Activated T-cell treated with anti-CD3 and anti-CD28 coated beads, Interleukin-2, amount 50 U/mL, for 48 hours (primary cell): Measurements from ENCODE around the gene HSFX4.
"Not testable (repeated sequence)": the region's sequence is repeated elsewhere in the genome, so short reads cannot be mapped to it uniquely, and the experiment has no call there.

Experiments used
- DNase-seq, 2 experiments: peaks; one replicate each; pipeline ENCODE4 v3.0.0-alpha.2; 2020

Gene HSFX4

DNA sequence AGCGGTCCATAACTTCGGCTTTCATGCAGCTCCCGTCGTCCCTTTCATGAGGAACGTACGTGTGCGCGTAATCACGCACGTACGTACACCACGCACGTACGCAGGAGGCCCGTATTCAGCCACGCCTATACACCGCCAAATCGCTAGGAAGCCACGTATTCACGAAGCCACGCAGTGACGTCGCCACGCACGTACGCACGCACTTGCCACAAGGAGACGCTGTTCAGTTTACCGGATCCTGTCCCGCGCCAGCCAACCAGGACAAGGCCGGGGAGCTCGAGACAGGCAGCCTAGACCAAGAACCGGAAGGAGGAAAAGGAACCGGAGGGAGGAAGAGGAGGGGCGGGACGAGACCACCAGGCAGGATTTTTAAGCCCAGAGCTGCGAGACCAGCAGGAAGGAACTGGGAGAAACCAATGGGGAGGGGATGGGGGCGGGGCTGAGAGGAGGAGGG, 9.1 kb downstream of the HSFX4 start, which contains the start of gene EOLA2:
Gene EOLA2 (minus strand): TSS at position 65 of the 454 bp plus-strand sequence. CDS start 4,617 bp downstream, outside the sequence.
- peak; percentile 91 to 92 for DNase-seq

DNA sequence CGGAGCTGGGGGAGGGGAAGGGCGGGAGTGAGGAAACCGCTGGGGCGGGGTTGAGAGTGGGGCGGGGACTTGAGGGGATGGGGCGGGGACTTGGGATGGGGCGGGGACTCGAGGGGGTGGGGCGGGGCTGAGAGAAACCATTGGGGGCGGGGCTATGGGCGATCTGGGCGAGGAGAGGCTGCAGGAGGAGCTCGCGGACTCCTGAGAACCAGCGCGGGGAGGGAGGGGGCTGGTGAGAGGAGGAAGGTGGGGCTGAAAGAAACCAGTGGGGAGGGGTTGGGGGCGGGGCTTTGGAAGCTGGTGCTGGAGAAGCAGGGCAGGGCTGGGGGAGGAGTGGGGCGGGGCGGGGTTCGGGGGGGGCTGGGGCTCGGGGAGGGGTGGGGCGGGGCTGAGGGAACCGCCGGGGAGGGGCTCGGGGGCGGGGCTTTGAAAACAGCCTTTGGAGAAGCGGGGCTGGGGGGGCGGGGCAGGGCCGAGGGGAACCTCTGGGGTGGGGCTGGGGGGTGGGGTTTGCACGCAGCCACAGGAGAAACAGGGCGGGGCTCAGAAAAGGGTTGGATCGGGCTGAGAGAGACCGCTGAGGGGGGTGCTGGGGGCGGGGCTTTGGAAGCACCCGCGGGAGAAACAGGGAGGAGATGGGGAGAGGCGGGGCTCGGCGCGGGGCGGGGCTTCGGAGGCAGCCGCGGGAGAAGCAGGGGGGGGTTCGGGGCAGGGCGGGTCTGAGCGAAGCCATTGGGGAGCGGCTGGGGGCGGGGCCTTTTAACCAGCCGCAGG, 9.7 kb downstream of the HSFX4 start:
- DNase-seq, result peak; percentile 87 to 91

DNA sequence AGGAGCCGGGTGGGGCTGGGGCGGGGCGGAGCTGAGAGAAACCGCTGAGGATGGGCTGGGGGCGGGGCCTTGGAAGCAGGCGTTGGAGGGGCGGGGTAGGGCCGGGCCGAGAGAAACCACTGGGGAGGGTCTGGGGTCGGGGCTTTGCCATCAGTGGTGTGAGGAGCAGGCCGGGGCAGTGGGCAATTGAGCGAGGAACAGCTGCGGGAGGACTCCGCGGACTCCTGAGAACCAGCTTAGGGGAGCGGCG, 10.2 kb downstream of the HSFX4 start:
- DNase-seq, result no peak

DNA sequence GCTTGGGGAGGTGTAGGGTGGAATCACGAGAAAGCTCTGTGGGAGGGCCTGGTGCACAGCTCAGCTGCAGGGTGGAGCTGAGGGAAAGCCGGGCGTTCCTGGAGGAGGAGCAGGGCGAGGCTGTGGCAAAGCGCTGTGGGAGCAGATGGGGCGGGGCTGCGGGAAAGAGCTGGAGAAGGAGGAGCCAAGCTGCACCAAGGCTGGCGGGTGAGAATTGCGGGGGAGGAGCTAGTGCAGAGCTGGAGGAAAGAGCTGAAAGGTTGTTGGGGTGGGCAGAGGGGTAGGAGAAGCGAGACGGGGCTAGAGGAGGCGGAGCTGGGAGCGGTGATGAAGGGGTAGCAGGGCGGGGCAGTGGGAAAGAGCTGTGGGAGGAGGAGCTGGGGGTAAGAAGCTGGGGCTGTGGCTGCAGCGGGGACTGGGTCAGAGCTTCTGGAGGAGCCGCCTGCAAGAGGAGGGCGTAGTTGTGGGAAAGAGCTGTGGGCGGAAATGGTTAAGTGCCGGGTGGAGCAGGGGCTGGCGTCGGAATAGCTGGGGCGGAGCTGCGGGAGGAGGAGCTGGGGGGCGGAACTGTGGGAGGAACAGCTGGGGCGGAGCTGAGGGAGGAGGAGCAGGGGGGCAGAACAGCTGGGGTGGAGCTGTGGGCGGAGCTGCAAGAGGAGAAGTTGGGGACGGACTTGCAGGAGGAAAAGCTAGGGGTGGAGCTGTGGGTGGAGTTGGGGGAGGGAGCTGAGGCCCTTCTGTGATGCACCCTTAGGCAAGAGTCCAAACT, 10.7 kb downstream of the HSFX4 start:
- DNase-seq, result peak; percentile 90 to 93

DNA sequence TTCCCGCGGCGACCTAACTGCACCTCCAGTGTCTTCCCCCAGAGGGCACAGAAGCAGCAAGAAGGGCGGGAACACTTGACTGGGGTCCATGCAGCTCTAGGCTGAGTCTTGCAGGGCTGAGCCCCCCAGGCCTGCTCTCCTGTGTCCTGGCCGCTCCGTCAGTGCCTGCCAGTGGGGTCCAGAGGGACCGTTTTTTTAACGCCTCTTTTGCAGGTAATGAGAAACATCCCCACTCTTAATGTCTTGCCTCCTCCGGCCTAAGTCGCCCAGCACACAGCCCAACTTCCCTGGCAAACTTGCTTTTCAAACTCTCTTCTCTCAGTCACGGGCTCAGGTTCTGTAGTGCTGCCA, 11.3 kb downstream of the HSFX4 start:
- not testable (repeated sequence) for DNase-seq

DNA sequence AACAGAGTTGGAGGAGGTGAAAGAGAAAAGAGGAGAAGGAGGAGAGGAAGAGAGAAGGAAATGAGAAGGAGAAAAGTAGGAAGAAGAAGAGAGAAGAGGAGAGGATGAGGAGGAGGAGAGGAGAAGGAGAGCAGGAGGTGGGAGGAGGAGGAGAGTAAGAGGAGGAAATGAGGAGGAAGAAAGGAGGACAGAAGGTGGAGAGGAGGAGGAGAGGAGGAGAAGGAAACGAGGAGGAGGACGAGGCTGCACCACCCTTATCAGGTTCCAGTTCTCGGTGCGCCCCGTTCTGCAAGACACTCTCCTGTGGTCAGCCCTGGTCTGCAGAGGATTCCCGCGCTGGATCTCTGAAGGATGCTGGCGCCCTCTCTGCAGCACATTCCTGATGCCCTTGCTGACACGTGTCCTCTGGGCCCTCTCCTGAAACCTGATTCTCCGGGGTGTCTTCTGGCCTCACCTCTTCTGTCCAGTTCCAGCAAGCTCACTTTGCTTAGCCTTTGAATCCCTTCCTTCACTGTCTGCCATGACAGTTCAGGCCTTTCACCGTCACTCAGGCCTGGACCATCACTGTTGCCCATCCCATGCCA, 15.8 kb downstream of the HSFX4 start:
- DNase-seq, result not testable (repeated sequence)

DNA sequence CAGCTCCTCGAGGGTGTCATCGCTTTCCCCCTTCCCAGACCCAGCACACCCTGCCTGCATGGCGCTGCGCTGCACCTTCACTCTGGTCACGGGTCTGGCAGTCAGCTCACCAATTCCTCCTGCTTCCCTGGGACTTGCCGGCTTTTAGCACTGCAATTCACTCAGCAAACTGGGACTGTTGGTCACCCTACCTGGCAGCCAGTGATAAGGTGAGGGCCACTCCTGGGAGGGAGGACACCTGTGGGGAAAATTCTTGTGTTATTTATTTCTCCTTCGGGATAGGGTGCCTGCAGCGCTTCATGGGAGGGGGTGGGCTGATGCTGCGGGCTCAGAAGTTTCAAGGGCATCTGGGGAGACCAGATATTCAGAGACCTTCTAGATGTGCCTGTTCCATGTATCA, 16.4 kb downstream of the HSFX4 start:
- DNase-seq, result not testable (repeated sequence)

DNA sequence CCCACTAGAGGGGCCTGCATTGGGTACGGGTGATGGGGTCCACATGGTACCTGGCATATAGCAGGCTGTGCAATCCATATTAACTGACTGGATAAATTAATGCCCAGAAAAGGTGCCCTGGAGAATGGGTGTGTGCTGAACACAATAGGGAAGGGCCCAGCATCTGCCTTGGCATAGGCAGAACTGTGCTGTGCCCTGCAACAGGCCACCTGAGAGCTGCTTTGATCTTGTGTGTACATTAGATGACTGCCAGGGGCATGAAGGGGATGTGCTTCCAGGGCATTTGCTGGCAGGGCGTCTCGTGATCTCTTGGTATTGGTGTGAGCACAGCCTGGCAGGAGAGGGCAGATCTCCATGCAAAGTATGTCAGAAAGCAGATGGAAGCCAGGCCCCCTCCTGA, 17.6 kb downstream of the HSFX4 start:
- DNase-seq, result not testable (repeated sequence)

DNA sequence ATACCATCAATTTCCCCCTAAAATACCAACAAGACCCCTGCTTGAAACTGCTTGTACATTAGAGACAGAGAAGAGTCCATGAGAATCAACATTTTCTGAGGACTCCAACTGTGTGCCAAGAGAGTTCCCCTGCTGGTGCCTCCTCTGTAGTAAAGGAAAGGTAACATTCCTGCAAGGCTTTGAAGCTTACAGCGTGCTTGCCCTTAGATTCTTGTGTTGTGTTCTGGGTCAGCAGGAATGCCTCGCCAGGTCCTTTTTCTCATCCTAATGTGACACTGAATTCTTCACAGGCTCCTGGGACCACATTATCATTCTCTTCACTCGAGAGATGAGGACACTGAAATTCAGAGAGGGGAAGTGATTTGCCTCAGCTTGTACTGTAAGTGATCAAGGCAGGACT, 18.6 kb downstream of the HSFX4 start:
- no peak for DNase-seq

DNA sequence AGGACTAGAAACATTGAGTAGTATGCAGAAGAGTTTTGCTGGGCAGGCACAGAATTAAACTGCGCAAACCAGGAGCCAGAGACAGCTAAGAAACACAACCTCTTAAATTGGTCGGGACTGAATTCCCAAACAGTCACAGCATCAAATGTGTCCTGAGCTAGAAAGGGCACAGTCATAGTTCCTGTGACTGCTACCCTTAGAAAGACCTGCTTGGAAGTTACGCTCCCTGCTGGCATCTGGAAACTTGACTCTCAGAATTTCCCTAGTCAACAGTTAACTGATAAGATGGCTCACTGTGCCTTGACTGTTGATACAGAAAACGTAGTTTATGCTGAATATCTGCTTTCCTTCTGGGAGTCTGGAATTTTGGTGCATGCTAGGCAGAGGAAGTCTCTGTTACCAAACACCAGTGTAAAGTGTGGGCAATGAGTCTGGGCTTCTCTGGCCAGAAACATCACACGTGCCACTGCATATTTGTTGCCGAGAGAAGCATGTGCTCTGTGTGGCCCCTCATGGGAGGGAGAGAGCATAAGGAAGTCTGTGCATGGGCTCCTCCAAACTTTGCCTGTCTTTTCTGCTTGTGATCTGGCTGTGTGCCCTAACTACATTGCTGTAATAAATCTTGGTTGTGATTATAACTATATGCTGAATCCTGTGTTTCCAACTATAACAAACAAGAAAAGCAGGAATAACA, 20.5 kb downstream of the HSFX4 start:
- DNase-seq, result no peak

DNA sequence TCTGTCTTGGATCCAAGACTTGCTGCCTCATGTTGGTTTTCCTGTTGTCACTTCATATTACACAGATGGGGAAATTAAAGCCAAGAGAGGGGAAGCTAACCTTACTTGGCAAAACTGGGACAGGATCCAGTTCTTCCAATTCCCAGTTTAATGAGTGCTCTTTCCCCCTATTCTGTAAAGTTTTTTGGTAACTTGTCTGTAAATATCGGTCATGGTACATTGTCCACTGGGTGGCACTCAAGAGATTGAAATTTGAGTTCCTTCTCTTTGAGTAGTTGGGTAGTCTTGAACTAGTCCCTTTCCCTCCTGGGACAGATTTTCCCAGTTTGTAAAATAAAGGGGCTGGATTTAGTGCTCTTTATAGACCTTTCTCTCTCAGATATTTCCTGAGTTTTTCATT, 21.3 kb downstream of the HSFX4 start:
- no peak for DNase-seq

DNA sequence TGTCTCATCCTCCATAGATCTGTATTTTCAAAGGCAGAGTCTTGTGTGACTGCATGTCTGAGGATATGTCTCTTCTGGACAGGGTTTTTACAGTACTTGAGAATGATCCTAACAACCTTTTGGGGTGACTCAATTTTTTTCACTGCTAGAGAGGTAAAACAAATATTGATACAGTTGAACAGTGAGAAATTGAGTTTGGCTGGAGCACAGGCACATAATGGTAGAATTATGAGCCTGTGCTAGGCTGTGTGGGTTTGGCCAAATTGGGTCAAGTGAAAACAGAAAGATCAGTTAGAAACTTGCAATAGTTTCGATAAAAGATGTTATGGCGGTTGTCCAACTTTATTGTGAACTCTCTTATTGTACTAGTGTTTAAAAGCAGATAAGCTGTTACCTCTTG, 32.2 kb downstream of the HSFX4 start:
- DNase-seq, result no peak

DNA sequence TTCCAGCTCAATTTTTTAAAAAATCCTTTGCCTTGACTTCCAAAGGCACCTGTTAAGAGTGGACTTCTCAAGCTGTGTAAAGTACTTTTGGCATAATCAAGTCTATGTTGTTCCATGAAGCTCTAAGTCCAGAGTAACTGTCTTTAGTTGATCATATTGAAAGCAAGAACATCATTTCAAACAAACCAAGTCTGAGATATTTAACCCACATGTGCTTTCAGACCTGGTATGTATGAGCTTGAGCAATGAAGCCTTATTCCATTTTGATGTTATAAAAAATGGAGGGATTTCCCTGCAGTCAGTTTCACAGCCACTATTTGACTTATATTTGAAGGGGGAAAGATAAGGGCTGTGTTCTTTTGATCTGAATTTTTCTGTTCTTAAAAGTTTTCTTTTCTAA, 32.6 kb downstream of the HSFX4 start:
- DNase-seq, result no peak

DNA sequence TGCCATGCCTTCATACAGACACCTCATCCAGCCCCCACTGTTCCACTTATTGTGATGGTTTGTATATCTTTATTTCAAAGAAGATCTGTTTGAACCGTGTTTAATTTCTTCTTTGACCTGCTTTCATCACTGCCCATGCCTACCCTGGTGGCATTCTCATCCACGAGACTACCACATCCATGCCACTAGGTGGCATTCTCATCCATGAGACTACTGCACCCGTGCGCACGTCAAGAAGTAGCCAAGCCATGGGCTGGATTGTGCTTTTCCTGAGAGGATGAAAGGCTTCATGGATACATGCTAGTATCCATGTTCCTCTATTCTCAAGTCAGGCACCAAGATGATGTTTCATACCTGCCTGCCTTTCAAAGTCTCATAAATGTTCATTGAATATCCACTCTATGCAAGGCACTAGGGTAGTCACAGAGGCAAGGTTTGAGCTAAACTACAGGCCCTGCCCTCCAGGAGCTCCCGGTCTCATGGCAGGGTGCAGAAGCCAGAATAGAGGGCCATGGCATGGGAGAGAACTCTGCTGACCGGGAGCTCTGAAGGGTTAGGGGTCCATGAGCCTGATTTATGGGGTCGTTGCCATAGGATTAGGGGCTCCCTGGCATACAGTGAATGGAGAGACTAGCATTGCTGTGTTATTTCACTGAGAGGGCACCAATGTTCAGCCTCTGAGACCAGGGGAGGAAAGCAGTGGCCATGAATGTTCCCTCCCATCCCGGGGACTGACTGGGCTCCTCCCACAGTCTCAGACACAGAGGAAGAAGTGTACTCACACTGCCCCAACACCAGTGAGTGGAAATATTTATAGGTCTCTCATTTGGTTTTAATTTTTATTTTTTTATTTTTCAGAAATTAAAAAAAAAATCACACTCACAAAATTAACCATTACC, 33.7 kb downstream of the HSFX4 start:
- peak; percentile 33 to 42 for DNase-seq

DNA sequence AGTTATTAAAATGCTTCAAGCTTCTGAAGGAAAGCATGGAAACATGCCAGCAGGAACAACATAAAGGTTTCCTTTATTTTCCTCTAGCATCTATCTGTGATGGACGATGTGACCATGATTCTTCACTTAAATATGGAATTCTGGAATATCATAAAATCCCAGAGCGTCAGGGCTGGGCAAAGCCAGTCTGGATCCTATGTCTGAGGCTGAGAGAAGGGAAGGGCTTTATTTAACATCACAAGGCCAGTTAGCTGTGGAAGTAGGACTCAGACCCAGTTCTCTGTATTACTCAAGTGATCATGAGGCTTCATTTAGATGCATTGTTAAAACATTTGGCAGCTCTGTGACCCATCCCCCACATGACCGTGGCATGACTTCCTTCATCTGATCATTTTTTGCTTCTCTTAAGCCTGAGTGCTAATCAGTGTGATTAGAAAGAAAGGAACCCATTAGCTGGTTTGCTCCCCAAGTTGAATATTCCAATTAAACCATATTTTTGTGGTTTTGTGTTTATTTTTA, 49.8 kb downstream of the HSFX4 start:
- no peak for DNase-seq
